Putamen (tissue), 1 donor: ENCODE results near the gene DNAJC17.

ENCODE experiments used
- DNase-seq: peaks from one replicate; pipeline ENCODE4 v3.0.0-alpha.2; 2016; ENCODE audit warnings: low spot score

The DNAJC17 gene

GRCh38 chr15:40790718-40791117 lies 16.6 kb downstream of the DNAJC17 start:
- no peak for DNase-seq

- no peak for DNase-seq
These were observed 17.3 kb downstream of the DNAJC17 start for GRCh38 chr15:40789999-40790398.

DNA sequence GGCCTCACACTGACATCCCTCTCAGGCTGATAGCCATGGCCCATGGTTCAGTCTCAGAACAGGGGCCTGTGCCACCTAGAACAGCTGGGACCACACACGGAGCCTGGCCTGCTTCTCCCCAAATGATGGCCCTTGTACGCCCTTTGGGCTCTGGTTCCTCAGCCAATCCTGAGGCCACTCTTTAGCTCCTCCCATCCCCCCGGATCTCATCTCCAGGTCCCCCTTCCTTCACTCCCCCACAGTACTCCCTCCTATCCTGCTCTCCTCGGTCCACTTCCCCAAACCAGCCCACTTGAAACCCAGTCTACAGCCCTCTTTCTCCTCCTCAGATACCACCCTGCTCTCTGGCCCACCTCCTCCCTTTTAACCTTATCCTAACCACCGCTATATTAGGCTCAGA lies 18.2 kb downstream of the DNAJC17 start:
- DNase-seq = no peak

DNA sequence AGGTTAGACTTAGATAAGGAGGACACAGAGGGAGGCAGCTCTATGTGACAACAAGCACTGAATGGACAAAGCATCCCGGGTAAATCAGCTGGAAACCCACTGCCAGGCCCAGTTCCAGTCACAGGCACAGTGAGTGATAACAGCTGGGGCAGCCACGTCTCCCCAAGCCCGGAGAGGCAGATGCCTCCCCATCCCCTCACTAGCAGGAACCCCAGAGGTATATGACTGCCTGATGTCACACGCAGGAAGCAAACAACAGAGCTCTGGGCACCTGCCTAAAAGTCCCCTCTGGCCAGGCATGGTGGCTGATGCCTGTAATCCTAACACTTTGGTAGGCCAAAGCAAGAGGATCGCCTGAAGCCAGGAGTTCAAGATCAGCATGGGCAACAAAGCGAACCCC lies 19.3 kb downstream of the DNAJC17 start:
- no peak for DNase-seq

- no peak for DNase-seq
These were observed 19.9 kb downstream of the DNAJC17 start for GRCh38 chr15:40787344-40787841.

GRCh38 chr15:40785814-40786213 lies 21.5 kb downstream of the DNAJC17 start:
- DNase-seq = no peak

- DNase-seq = no peak
These were observed 22.1 kb downstream of the DNAJC17 start for GRCh38 chr15:40785164-40785563.

- no peak for DNase-seq
These were observed 24.6 kb downstream of the DNAJC17 start for GRCh38 chr15:40782609-40783227.

DNA sequence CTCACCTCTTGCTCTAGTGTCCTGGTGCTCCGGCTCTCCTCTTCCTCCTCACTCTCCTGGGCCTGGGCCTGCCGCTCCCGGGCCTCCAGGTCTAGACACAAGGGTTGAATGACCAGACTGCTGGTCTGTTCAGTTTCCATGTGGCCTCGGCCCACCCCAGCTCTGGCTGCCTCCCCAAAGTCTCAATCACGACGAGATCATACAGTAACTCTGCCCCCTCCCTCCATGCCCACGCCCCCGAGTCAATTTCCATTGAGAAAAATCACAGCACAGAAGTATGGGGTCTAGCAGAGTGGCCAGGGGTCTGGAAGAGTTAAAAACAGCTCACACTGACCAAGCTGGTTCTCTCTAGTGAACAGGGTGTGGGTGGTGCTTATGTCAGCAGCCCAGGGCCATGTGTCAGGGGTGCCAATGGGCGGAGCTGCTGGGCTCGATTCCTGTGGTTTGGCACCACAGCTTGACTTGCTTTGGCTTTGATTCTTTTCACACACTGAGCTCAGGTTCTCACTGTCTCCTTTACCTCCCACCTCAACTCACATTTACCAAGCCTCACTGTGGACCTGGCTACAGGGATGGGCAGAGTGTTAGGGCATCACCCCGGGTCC lies 30.6 kb downstream of the DNAJC17 start:
- DNase-seq = no peak

GRCh38 chr15:40775740-40776536 lies 31.3 kb downstream of the DNAJC17 start:
- no peak for DNase-seq

DNA sequence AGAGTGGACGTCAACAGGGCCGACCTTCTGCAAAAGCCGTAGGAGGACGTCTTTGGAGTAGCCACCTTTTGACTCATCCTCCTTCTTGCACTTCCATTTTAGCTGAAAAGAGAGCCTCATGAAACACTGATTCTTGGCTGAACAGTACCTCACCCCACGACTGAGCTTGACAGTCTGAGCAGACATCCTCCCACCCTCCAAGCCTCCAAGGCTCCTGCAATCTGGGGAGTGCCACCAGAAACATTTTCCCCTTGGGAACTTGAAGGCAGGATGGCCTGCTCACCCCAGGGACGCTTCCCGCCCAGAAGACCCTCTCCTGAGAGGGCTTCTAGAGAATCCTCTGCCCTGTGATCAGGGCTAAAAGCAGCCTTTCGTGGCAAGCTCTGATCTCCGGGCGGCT lies 32.3 kb downstream of the DNAJC17 start:
- DNase-seq = no peak

GRCh38 chr15:40773902-40774301 lies 33.4 kb downstream of the DNAJC17 start:
- no peak for DNase-seq

DNA sequence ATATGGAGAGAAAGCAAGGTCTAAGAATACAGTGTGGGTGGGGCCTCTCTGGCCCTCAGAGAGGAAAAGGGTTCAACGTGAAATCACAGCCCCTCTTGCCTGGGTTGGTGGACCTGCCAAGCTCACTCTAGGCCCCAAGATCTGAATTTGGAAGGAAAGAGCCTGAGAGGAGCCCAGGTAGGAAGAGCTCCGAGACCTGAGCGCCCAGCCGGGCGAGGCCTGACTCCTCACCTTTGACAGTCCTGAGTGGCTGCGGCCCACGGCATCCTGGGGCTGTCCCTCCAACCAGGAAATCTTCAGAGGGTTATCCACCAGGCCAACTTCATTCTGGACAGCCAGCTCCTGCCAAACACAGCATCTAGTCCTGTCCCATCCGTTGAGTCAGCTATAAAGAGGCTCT lies 33.8 kb downstream of the DNAJC17 start:
- no peak for DNase-seq

- no peak for DNase-seq
These were observed 35.3 kb downstream of the DNAJC17 start for GRCh38 chr15:40772014-40772413.

- DNase-seq = no peak
These were observed 36.0 kb downstream of the DNAJC17 start for GRCh38 chr15:40771242-40771641.

- no peak for DNase-seq
These were observed 37.0 kb downstream of the DNAJC17 start for GRCh38 chr15:40770147-40770721.

- DNase-seq = peak; percentile 63
These were observed 37.8 kb downstream of the DNAJC17 start, which contains the start of gene C15orf62 for GRCh38 chr15:40769274-40770146. Gene C15orf62 (plus strand): TSS chr15:40769980. CDS start chr15:40770496, 516 bp downstream.

DNA sequence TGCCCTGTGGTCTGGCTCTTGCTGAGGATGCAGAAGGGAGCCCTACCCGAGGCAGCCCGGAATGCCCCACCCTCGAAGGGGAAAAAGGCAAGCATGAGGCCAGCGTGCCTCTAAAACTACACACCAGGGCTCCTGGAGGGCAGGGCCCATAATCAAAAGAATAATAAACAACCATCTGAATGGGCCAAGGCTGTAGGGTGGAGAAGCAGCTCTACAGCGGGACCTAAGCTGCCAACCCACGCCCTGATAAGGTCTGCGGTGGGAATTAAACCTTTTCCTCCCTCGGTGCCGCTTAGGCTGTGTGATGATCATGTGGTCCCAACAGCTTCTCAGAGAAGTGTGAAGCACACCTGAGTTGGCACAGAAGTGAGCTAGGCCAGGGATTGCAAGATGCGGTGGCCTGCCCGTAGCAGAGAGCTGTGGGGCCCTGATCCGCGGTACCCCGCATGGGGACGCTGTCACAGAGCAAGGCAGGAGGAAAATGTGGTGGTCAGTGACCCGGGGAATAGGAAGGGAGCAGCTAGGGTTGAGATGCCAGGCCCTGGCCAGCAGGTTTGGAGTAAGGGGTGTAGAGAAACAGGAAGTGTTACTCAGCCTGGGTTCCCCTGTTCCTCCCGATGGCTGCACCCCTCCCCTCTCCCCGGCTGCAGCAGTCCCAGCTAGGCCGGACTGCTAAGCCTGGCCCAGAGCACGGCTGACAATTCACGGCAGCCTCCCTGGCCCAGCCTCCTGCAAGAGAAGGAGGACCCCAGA lies 38.6 kb downstream of the DNAJC17 start:
- no peak for DNase-seq

DNA sequence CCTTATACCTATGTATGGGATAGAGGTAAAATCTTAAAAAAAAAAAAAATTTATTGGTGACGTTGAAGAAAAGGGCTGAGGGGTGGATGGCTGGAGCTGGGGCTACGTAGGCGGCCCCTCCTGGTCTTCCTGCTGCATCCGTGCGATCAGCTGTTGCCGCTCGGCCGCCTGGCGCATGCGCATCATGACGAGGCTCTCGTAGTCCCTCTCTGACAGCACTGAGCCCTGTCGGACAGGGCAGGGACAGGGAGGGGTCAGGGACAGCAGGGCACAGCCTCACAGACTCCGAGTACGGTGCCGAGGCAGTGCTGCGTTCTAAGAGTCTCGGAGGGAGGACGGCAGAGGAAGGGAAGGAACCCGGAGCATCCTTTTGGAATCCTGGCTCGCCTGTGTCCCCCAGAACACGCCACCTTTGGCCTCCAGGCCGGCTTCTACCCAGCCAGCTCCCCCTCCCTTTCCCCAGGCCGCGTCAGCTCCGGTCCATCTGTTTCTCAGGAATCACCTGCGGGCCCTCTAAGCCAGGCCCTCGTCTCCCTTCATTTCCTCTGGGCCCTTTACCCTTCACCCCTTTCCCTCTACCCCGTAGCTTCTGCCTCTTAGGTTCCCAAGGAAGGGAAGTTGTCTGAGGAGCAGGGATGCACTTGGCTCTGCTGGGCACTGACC lies 39.3 kb downstream of the DNAJC17 start:
- DNase-seq = no peak
